ENCODE measurements around the gene BACH2. TPM values are rescaled to one million over a fixed set of nuclear protein-coding genes. Genes with fewer than 3 reads are reported as not detected.
"Not testable (repeated sequence)": the region's sequence is repeated elsewhere in the genome, so short reads cannot be mapped to it uniquely, and the experiment has no call there.

The BACH2 gene
- total RNA-seq, 5 donors from 2014 or later (not counting 1 experiment from before 2014, with no cell fraction given): 81.9 to 196 (median 96.7) TPM

DNA sequence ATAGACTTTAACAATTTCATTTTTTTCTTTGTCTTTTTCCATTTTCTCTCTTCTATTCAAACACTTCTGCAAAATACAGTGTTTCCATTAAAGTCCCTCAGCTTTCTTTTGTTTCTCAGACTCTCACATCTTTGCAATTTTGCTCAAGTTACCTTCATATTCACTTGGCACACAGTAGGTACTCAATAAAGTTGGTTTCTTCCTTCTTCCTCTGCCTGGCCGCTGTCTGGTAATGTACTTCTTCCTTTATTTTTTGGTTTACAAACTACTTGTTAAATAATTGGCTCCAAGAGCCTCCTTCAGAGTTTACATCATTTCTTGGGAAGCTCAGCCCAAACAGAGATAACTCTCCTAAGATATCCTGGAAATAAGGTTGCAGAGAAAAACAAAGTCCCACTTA lies 321.3 kb downstream of the BACH2 start:
- DNase-seq: no peak
- ChIA-PET POLR2A (interaction anchor here (0.5 to 1.3 kb wide), 4 partner anchors 35 to 142 kb away, joined by 3 to 4 read pairs (median 4); no protein-coding TSS in a partner anchor), CTCF (interaction anchor here in 1 of 2 donors (0.9 to 1.8 kb wide), 2 partner anchors 18 to 23 kb away, joined by 4 to 5 read pairs; no protein-coding TSS in a partner anchor)
- Mint-ChIP-seq H3K4me3 (no peak overlapping the region), H3K9me3 (no peaks in the 10 kb centered on the region), H3K36me3 (peaks cover 16% of the 10 kb centered on the region), H3K4me1 (peaks cover 18 to 24% (median 23%) of the 10 kb centered on the region in 3 donors), H3K27ac (no peak overlapping the region), H3K27me3 (no peaks in the 10 kb centered on the region)
- Histone ChIP-seq H3K9me3 (no peaks in the 10 kb centered on the region), H3K36me3 (ENCODE audit: control insufficient read depth in 2 of 2, extremely low read depth in 1 of 2, insufficient read depth in 1 of 2, low read length in 1 of 2) (peaks cover 0 to 6% of the 10 kb centered on the region in 2 donors), H3K27ac (ENCODE audit: low read length) (no peak overlapping the region), H3K27me3 (replicated peaks in 1 of 2; ENCODE audit: control insufficient read depth in 2 of 2, extremely low read depth in 1 of 2, insufficient read depth in 2 of 2, low read length in 1 of 2) (no peaks in the 10 kb centered on the region), H3K4me3 (ENCODE audit: control insufficient read depth in 1 of 2, extremely low read depth in 1 of 2, low read length in 1 of 2) (no peak overlapping the region), H3K4me1 (ENCODE audit: control insufficient read depth in 1 of 2, extremely low read depth in 1 of 2, insufficient read depth in 2 of 2, low read length in 2 of 2) (peaks cover 6 to 7% of the 10 kb centered on the region in 2 experiments)
- no peak for ATAC-seq (replicated peaks in 1 of 4)
- WGBS (ENCODE audit: insufficient coverage): no CpG with 5 or more reads among the region's 1 CpG

DNA sequence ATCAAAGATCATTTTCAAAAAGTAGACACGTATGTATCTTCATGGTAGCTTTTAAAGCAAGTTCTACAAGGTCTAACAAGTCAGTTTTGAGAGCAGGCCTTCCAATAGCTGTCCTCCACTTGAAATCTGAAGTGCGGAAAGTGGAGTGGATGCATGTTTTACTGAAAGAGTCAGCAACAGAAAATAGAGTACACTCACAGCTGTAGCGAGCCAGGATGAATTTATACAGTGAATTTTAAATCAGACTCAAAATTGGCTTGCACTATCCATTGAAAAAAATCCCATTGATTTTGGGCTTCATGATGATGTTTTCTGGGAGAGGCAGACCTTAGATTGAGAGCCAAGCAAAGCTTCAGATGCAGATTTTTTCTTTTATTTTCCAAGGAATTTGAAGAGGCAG lies 321.8 kb downstream of the BACH2 start:
- H3K4me3 Mint-ChIP-seq: no peak overlapping the region
- ChIA-PET CTCF (interaction anchor here (0.5 to 1.8 kb wide), 3 partner anchors 17 to 123 kb away, joined by 3 to 5 read pairs (median 4); no protein-coding TSS in a partner anchor), POLR2A (interaction anchor here in 1 of 2 donors (0.6 to 1.3 kb wide), 3 partner anchors 10 to 68 kb away, joined by 3 to 4 read pairs (median 3); no protein-coding TSS in a partner anchor)
- H3K9me3 Mint-ChIP-seq: no peaks in the 10 kb centered on the region
- H3K27me3 Mint-ChIP-seq: no peaks in the 10 kb centered on the region
- ATAC-seq (replicated peaks in 1 of 4) (no peak), DNase-seq (no peak)
- Histone ChIP-seq H3K4me3 (ENCODE audit: control insufficient read depth in 1 of 2, extremely low read depth in 1 of 2, low read length in 1 of 2) (no peak overlapping the region), H3K27me3 (replicated peaks in 1 of 2; ENCODE audit: control insufficient read depth in 2 of 2, extremely low read depth in 1 of 2, insufficient read depth in 2 of 2, low read length in 1 of 2) (no peaks in the 10 kb centered on the region), H3K4me1 (ENCODE audit: control insufficient read depth in 1 of 2, extremely low read depth in 1 of 2, insufficient read depth in 2 of 2, low read length in 2 of 2) (peaks cover 6 to 7% of the 10 kb centered on the region in 2 experiments), H3K36me3 (ENCODE audit: control insufficient read depth in 2 of 2, extremely low read depth in 1 of 2, insufficient read depth in 1 of 2, low read length in 1 of 2) (peaks cover 0 to 6% of the 10 kb centered on the region in 2 donors), H3K9me3 (no peaks in the 10 kb centered on the region), H3K27ac (ENCODE audit: low read length) (no peak overlapping the region)
- peaks cover 16% of the 10 kb centered on the region for H3K36me3 Mint-ChIP-seq
- H3K4me1 Mint-ChIP-seq: peaks cover 15 to 24% (median 23%) of the 10 kb centered on the region in 3 donors
- no peak overlapping the region for H3K27ac Mint-ChIP-seq
- WGBS (ENCODE audit: insufficient coverage): 80% methylated on average over 1 of the region's 3 CpGs

- WGBS (ENCODE audit: insufficient coverage): 96% methylated on average over 9 of the region's 9 CpGs
- Mint-ChIP-seq H3K27me3 (no peaks in the 10 kb centered on the region), H3K9me3 (no peaks in the 10 kb centered on the region), H3K4me1 (peaks cover 24 to 40% (median 30%) of the 10 kb centered on the region in 3 donors), H3K36me3 (peaks cover 19% of the 10 kb centered on the region), H3K4me3 (no peak overlapping the region), H3K27ac (peak overlapping the region; percentile 37 to 74)
- Histone ChIP-seq H3K36me3 (ENCODE audit: control insufficient read depth in 2 of 2, extremely low read depth in 1 of 2, insufficient read depth in 1 of 2, low read length in 1 of 2) (peaks cover 0 to 11% of the 10 kb centered on the region in 2 donors), H3K4me3 (ENCODE audit: control insufficient read depth in 1 of 2, extremely low read depth in 1 of 2, low read length in 1 of 2) (no peak overlapping the region), H3K27me3 (replicated peaks in 1 of 2; ENCODE audit: control insufficient read depth in 2 of 2, extremely low read depth in 1 of 2, insufficient read depth in 2 of 2, low read length in 1 of 2) (no peaks in the 10 kb centered on the region), H3K9me3 (no peaks in the 10 kb centered on the region), H3K4me1 (ENCODE audit: control insufficient read depth in 1 of 2, extremely low read depth in 1 of 2, insufficient read depth in 2 of 2, low read length in 2 of 2) (peaks cover 4 to 7% of the 10 kb centered on the region in 2 experiments), H3K27ac (ENCODE audit: low read length) (no peak overlapping the region)
- POLR2A ChIA-PET: interaction anchor here in 1 of 2 donors (0.5 kb wide), 1 partner anchor 18 kb away, joined by 3 read pairs; no protein-coding TSS in a partner anchor
- CTCF ChIA-PET: interaction anchor here in 1 of 2 donors (0.7 kb wide), 1 partner anchor 111 kb away, joined by 4 read pairs; no protein-coding TSS in a partner anchor
- no peak for DNase-seq
- no peak for ATAC-seq (replicated peaks in 1 of 4)
Observed at GRCh38 chr6:89972025-89972381, 324.6 kb downstream of the BACH2 start.

DNA sequence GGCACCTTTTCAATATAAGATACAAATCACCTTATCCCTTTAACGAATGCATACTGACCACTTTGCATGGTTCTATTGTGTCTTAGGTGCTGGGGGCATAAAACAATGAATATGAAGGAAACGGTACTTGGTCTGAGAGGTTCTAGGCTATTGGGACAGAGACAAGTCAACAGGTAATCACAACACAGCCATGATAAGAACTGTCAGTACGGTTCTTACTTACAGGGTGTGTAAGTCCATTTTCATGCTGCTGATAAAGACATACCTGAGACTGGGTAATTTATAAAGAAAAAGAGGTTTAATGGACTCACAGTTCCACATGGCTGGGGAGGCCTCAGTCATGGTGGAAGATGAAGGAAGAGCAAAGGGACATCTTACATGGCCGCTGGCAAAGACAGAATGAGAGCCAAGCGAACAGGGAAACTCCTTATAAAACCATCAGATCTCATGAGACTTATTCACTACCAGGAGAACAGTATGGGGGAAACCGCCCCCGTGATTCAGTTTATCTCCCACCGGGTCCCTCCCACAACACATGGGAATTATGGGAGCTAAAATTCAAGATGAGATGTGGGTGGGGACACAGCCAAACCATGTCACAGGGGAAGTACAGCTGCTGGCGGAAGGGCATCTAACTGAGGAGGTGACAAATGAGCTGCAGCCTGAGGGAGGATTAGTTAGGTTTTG lies 325.2 kb downstream of the BACH2 start:
- Mint-ChIP-seq H3K27ac (peak overlapping the region; percentile 37 to 74), H3K4me1 (peaks cover 24 to 41% (median 32%) of the 10 kb centered on the region in 3 donors), H3K36me3 (peaks cover 21% of the 10 kb centered on the region)
- ATAC-seq (replicated peaks in 1 of 4); H3K4me1 ChIP-seq (ENCODE audit: control insufficient read depth in 1 of 2, extremely low read depth in 1 of 2, insufficient read depth in 2 of 2, low read length in 2 of 2); CTCF ChIA-PET; H3K9me3 Mint-ChIP-seq; H3K9me3 ChIP-seq; H3K27ac ChIP-seq (ENCODE audit: low read length); DNase-seq; H3K4me3 Mint-ChIP-seq; H3K4me3 ChIP-seq (ENCODE audit: control insufficient read depth in 1 of 2, extremely low read depth in 1 of 2, low read length in 1 of 2); H3K27me3 ChIP-seq (replicated peaks in 1 of 2; ENCODE audit: control insufficient read depth in 2 of 2, extremely low read depth in 1 of 2, insufficient read depth in 2 of 2, low read length in 1 of 2); H3K27me3 Mint-ChIP-seq: not testable (repeated sequence)
- POLR2A ChIA-PET: interaction anchor here in 1 of 2 donors (0.5 kb wide), 1 partner anchor 19 kb away, joined by 3 read pairs; no protein-coding TSS in a partner anchor
- H3K36me3 ChIP-seq (ENCODE audit: control insufficient read depth in 2 of 2, extremely low read depth in 1 of 2, insufficient read depth in 1 of 2, low read length in 1 of 2): peaks cover 0 to 11% of the 10 kb centered on the region in 2 donors
- 100% methylated on average over 2 of the region's 9 CpGs for WGBS (ENCODE audit: insufficient coverage)

GRCh38 chr6:89970609-89971337 lies 325.9 kb downstream of the BACH2 start:
- Mint-ChIP-seq H3K4me1 (peaks cover 25 to 40% (median 29%) of the 10 kb centered on the region in 3 donors), H3K36me3 (peaks cover 24% of the 10 kb centered on the region), H3K27ac (no peak overlapping the region), H3K4me3 (no peak overlapping the region), H3K27me3 (no peaks in the 10 kb centered on the region), H3K9me3 (no peaks in the 10 kb centered on the region)
- no peak overlapping the region for H3K4me3 ChIP-seq (ENCODE audit: control insufficient read depth in 1 of 2, extremely low read depth in 1 of 2, low read length in 1 of 2)
- ChIA-PET POLR2A (interaction anchor here in 1 of 2 donors (0.6 kb wide), 1 partner anchor 555 kb away, joined by 3 read pairs; no protein-coding TSS in a partner anchor), CTCF (interaction anchor here (0.7 to 1.2 kb wide), 4 partner anchors 30 to 508 kb away, joined by 3 to 10 read pairs (median 4); no protein-coding TSS in a partner anchor)
- no peaks in the 10 kb centered on the region for H3K9me3 ChIP-seq
- peak in 3 of 4 experiments; percentile 27 to 66 (median 62) for ATAC-seq (replicated peaks in 1 of 4)
- no peak overlapping the region for H3K27ac ChIP-seq (ENCODE audit: low read length)
- peak in 12 of 35 experiments; percentile 10 to 59 (median 16) for DNase-seq
- peaks cover 2 to 7% of the 10 kb centered on the region in 2 experiments for H3K4me1 ChIP-seq (ENCODE audit: control insufficient read depth in 1 of 2, extremely low read depth in 1 of 2, insufficient read depth in 2 of 2, low read length in 2 of 2)
- no CpG with 5 or more reads among the region's 8 CpGs for WGBS (ENCODE audit: insufficient coverage)
- H3K36me3 ChIP-seq (ENCODE audit: control insufficient read depth in 2 of 2, extremely low read depth in 1 of 2, insufficient read depth in 1 of 2, low read length in 1 of 2): peaks cover 0 to 11% of the 10 kb centered on the region in 2 donors
- no peaks in the 10 kb centered on the region for H3K27me3 ChIP-seq (replicated peaks in 1 of 2; ENCODE audit: control insufficient read depth in 2 of 2, extremely low read depth in 1 of 2, insufficient read depth in 2 of 2, low read length in 1 of 2)

GRCh38 chr6:89970072-89970471 lies 326.6 kb downstream of the BACH2 start:
- Mint-ChIP-seq H3K4me1 (peaks cover 27 to 43% (median 29%) of the 10 kb centered on the region in 3 donors), H3K36me3 (peaks cover 25% of the 10 kb centered on the region), H3K9me3 (no peaks in the 10 kb centered on the region), H3K4me3 (no peak overlapping the region), H3K27me3 (no peaks in the 10 kb centered on the region), H3K27ac (no peak overlapping the region)
- POLR2A ChIA-PET: interaction anchor here (0.6 to 0.7 kb wide), 2 partner anchors 39 to 554 kb away, joined by 3 read pairs; no protein-coding TSS in a partner anchor
- H3K9me3 ChIP-seq: no peaks in the 10 kb centered on the region
- peaks cover 0 to 14% of the 10 kb centered on the region in 2 donors for H3K36me3 ChIP-seq (ENCODE audit: control insufficient read depth in 2 of 2, extremely low read depth in 1 of 2, insufficient read depth in 1 of 2, low read length in 1 of 2)
- no peak overlapping the region for H3K4me3 ChIP-seq (ENCODE audit: control insufficient read depth in 1 of 2, extremely low read depth in 1 of 2, low read length in 1 of 2)
- DNase-seq (no peak), ATAC-seq (replicated peaks in 1 of 4) (peak in 1 of 4 experiments; percentile 45)
- H3K27me3 ChIP-seq (replicated peaks in 1 of 2; ENCODE audit: control insufficient read depth in 2 of 2, extremely low read depth in 1 of 2, insufficient read depth in 2 of 2, low read length in 1 of 2): no peaks in the 10 kb centered on the region
- 100% methylated on average over 1 of the region's 7 CpGs for WGBS (ENCODE audit: insufficient coverage)
- CTCF ChIA-PET: interaction anchor here (0.7 to 1.2 kb wide), 4 partner anchors 30 to 509 kb away, joined by 3 to 10 read pairs (median 4); no protein-coding TSS in a partner anchor
- H3K27ac ChIP-seq (ENCODE audit: low read length): no peak overlapping the region
- peaks cover 2 to 7% of the 10 kb centered on the region in 2 experiments for H3K4me1 ChIP-seq (ENCODE audit: control insufficient read depth in 1 of 2, extremely low read depth in 1 of 2, insufficient read depth in 2 of 2, low read length in 2 of 2)
